A549 (cell line): ENCODE measurements around the gene NFASC. TPM values are rescaled to one million over a fixed set of nuclear protein-coding genes. Genes with fewer than 3 reads are reported as not detected.
A peak's percentile ranks its signal among the peaks of the same experiment; 100 is the strongest.

Experiments
- ATAC-seq, 2 experiments: fragments of 200-7000 bp in 1 of 2; fragments of >200 bp in 1 of 2; cut with Nextera tagmentation in 1 of 2; cut with Tn5 transposase in 1 of 2; 3 replicates each; pipeline versions ENCODE4 v1.8.0 to v1.9.1; 2018 to 2020; ENCODE audit warnings: mild to moderate bottlenecking in 1 of 2, moderate library complexity in 1 of 2
- CTCF ChIA-PET: fragments of 300-600 bp; sonication (Branson Sonifier 250); formaldehyde crosslinking; extraction: SDS; loops from one replicate; lab custom pipeline; 2021; ENCODE audit warnings: antibody characterized with exemption, inconsistent platforms; lab: Yijun Ruan, JAX
- POLR2A ChIA-PET: fragments of 350-600 bp; formaldehyde crosslinking; extraction: SDS; loops from one replicate; lab custom pipeline; 2021; ENCODE audit warnings: antibody characterized with exemption, inconsistent platforms; lab: Yijun Ruan, JAX
- DNase-seq, 2 experiments: peaks; one replicate each; pipeline versions ENCODE4 v3.0.0 to v3.0.0-alpha.2; 2011 to 2016; ENCODE audit warnings: low read depth in 1 of 2, low spot score in 1 of 2
- FAIRE-seq: peaks from 2 replicates; lab custom pipeline; 2011; peaks lifted over from hg19 to GRCh38; lab: Jason Lieb, UNC
- H3K27ac ChIP-seq, 2 experiments: fragments of >200 bp; sonication (Bioruptor Twin); formaldehyde crosslinking; 3 replicates each; pipeline ENCODE4 v1.5.1; 2016 to 2017
- H3K4me1 ChIP-seq: fragments of >200 bp; sonication (Bioruptor Twin); formaldehyde crosslinking; 3 replicates; pipeline ENCODE4 v1.6.1; 2016
- H3K4me2 ChIP-seq: fragments of >200 bp; sonication (Bioruptor Twin); formaldehyde crosslinking; 3 replicates; pipeline ENCODE4 v1.6.1; 2016
- H3K4me3 ChIP-seq: fragments of >200 bp; sonication (Bioruptor Twin); formaldehyde crosslinking; 3 replicates; pipeline ENCODE4 v1.5.1; 2016
- H3K9me3 ChIP-seq: fragments of >200 bp; sonication (Bioruptor Twin); formaldehyde crosslinking; 3 replicates; pipeline ENCODE4 v1.6.1; 2016
- CHD2 ChIP-seq: fragments of 150-350 bp; IDR thresholded peaks from 2 replicates; pipeline ENCODE4 v1.6.1; 2014; ENCODE audit warnings: low read length; ENCODE audit not compliant: partially characterized antibody
- EHMT2 ChIP-seq: fragments of 200-600 bp; sonication (generic); IDR thresholded peaks from 2 replicates; pipeline ENCODE4 v1.6.1; 2016; ENCODE audit warnings: antibody characterized with exemption, low read depth, mild to moderate bottlenecking, moderate library complexity
- FOSL2 ChIP-seq, 2 experiments: fragments of 450-650 bp in 1 of 2; fragments of >200 bp in 1 of 2; sonication (Bioruptor Twin) in 1 of 2; formaldehyde crosslinking; IDR thresholded peaks; 2 replicates each; pipeline versions ENCODE4 v1.5.0 to v1.6.1; 2016 to 2020; ENCODE audit warnings: mild to moderate bottlenecking in 1 of 2, moderate library complexity in 1 of 2
- HOXB13 ChIP-seq: fragments of 250-450 bp; sonication (Bioruptor Pico); IDR thresholded peaks from 2 replicates; pipeline ENCODE4 v1.5.0; 2020; ENCODE audit warnings: low read depth, mild to moderate bottlenecking, moderate library complexity
- JUN ChIP-seq, 2 experiments: fragments of >200 bp; sonication (Bioruptor Twin); formaldehyde crosslinking; IDR thresholded peaks; 2 replicates in 1 of 2; 3 replicates in 1 of 2; pipeline ENCODE4 v1.6.1; 2016 to 2017
- KDM1A ChIP-seq: fragments of 200-600 bp; sonication (generic); IDR thresholded peaks from 2 replicates; pipeline ENCODE4 v1.6.1; 2016; ENCODE audit warnings: low read depth, mild to moderate bottlenecking
- MAFK ChIP-seq: fragments of 450-650 bp; IDR thresholded peaks from 2 replicates; pipeline ENCODE4 v1.6.1; 2014; ENCODE audit not compliant: partially characterized antibody
- MYC ChIP-seq: IDR thresholded peaks from 2 replicates; pipeline ENCODE4 v1.6.1; 2012; ENCODE audit warnings: mild to moderate bottlenecking, inconsistent platforms, low read length, improper control_type of control experiment, borderline replicate concordance
- NPAS2 ChIP-seq: fragments of 250-450 bp; sonication (Bioruptor Pico); IDR thresholded peaks from 2 replicates; pipeline ENCODE4 v1.8.0; 2022; ENCODE audit warnings: mild to moderate bottlenecking, moderate library complexity, borderline replicate concordance
- NR3C1 ChIP-seq: fragments of >200 bp; sonication (Bioruptor Twin); formaldehyde crosslinking; IDR thresholded peaks from 3 replicates; pipeline ENCODE4 v1.6.1; 2017
- POLR2AphosphoS2 ChIP-seq: conservative IDR thresholded peaks from 2 replicates; pipeline ENCODE4 v1.6.1; 2012; ENCODE audit warnings: low read length, improper control_type of control experiment, inconsistent platforms
- RARB ChIP-seq: fragments of 250-450 bp; sonication (Bioruptor Pico); IDR thresholded peaks from 2 replicates; pipeline ENCODE4 v1.8.0; 2021; ENCODE audit warnings: mild to moderate bottlenecking, moderate library complexity
- SREBF2 ChIP-seq: fragments of 450-650 bp; IDR thresholded peaks from 2 replicates; pipeline ENCODE4 v1.6.1; 2014; ENCODE audit warnings: mild to moderate bottlenecking, moderate library complexity
- TFCP2L1 ChIP-seq: fragments of 250-450 bp; sonication (Bioruptor Pico); IDR thresholded peaks from 2 replicates; pipeline ENCODE4 v1.5.0; 2021; ENCODE audit warnings: mild to moderate bottlenecking
- TP53 ChIP-seq: fragments of 250-450 bp; sonication (Bioruptor Pico); IDR thresholded peaks from 2 replicates; pipeline ENCODE4 v1.5.0; 2021; ENCODE audit warnings: mild to moderate bottlenecking, moderate library complexity
- ZSCAN20 ChIP-seq: fragments of 250-450 bp; sonication (Bioruptor Pico); IDR thresholded peaks from 2 replicates; pipeline ENCODE4 v1.8.0; 2022; ENCODE audit warnings: mild to moderate bottlenecking, moderate library complexity
- WGBS: methylation state at CpG from one replicate; pipeline ENCODE4 v1.1.6; 2017; ENCODE audit errors: missing lambda C conversion rate; 5-methylcytosine and 5-hydroxymethylcytosine counted together
- polyA plus RNA-seq, 4 experiments: library from polyadenylated mRNA; depleted of rRNA in 3 of 4; stranded (reverse); fragments of >200 nt; fragmentation: RNase III in 1 of 4; extraction: RNeasy Plus Mini Kit Qiagen cat#74134 plus additional on column Dnase treatment in 1 of 4; gene quantifications; 2 replicates in 3 of 4; 3 replicates in 1 of 4; pipeline ENCODE4 v1.2.3, GENCODE V29; 2011 to 2017
- TF ChIP-seq, protein P1 (sequence below): fragments of >200 bp; sonication (Bioruptor Twin); formaldehyde crosslinking; IDR thresholded peaks from 3 replicates; pipeline ENCODE4 v1.6.1; 2016
- TF ChIP-seq, protein P2 (sequence below): fragments of >200 bp; sonication (Bioruptor Twin); formaldehyde crosslinking; IDR thresholded peaks from 3 replicates; pipeline ENCODE4 v1.5.1; 2016
- TF ChIP-seq, protein P3 (sequence below): IDR thresholded peaks from 2 replicates; pipeline ENCODE4 v1.6.1; 2012

Gene NFASC
- polyA plus RNA-seq, 2 of the 4 experiments (the other 2 are of a cell fraction), result 0.27 to 0.39 TPM

DNA sequence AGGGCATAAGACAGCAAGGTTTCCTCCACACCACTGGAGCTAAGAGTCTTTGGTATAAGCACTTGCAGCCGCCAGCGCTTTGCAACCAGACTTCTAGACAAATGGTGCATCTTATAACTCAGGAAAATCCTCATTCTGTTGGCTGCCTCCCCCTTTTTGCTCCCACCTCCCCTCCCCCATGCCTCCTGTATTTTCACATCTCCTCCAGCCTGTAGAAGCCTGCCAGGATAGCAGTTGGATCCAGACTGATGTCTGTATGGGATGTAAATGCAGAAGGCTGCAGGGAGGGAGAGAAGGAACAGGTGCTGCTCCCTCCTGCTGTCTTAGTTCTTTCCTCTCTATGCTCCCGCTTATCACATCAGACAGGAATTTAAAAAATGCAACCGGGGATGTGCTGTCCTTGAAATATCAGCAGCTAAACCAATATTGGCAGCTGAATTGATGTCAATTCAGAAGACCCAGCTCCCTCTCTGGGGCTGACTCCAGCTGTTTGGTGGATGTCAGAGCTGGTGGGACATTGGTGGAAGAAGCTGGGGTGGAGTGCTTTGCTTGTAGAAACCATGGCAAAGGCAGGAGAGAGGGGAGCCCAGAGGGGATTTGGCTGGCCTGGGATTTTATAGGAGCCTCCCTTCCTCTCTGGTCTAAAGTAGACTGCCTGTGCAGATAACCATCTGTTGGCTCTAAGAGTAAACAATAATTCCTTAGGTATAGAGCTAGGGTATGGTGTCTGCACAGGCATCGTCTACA lies 53.5 kb downstream of the NFASC start:
- Histone ChIP-seq H3K4me2 (peak overlapping the region; percentile 41; the same call in 2 of the 3 replicates), H3K27ac (no peak overlapping the region), H3K4me3 (no peak overlapping the region), H3K4me1 (peaks cover 12% of the 10 kb centered on the region; the same call in 2 of the 3 replicates), H3K9me3 (no peaks in the 10 kb centered on the region)
- DNase-seq (no peak), FAIRE-seq (no peak), ATAC-seq (peak in 1 of 2 experiments; percentile 57; a peak in 3 of 6 replicates)
- POLR2A ChIA-PET, result no interaction called here
- 58% methylated on average over 5 of the region's 5 CpGs for WGBS
- CTCF ChIA-PET, result interaction anchor here (1.1 to 2.1 kb wide), 4 partner anchors 17 to 137 kb away, joined by 3 to 6 read pairs (median 4); no protein-coding TSS in a partner anchor
- no peak for TF ChIP-seq RARB

DNA sequence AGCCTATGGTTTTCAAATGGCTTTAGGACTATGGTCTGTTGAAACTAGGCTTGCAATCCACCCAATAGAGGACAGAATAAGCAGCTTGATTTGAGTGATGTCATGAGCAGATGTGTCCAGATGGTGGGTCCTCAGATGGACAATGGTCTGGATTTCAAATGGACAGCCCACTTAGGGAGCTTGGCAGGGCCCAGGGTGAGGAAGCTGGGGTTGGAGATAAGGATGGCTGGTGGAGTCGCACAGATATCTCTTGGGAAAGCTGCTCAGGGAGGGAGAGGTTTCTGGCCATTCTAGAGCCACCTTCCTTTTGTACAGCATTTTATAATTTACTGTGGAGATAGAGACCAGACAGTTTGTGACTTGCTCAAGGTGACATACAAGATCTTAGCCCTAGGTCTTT lies 55.0 kb downstream of the NFASC start:
- ATAC-seq, result no peak
- POLR2A ChIA-PET, result no interaction called here
- H3K27ac ChIP-seq, result no peak overlapping the region
- DNase-seq, result no peak
- TF ChIP-seq MYC (no peak), NR3C1 (no peak)
- TF ChIP-seq, all 56 proteins: peak for 0
- WGBS, result 82% methylated on average over 1 of the region's 1 CpG
- Histone ChIP-seq H3K9me3 (no peaks in the 10 kb centered on the region), H3K4me2 (no peak overlapping the region), H3K4me3 (no peak overlapping the region), H3K4me1 (peaks cover 12% of the 10 kb centered on the region; the same call in 2 of the 3 replicates)
- no peak for FAIRE-seq
- CTCF ChIA-PET, result interaction anchor here (0.7 to 1.4 kb wide), 3 partner anchors 16 to 393 kb away, joined by 3 to 5 read pairs (median 3); no protein-coding TSS in a partner anchor

DNA sequence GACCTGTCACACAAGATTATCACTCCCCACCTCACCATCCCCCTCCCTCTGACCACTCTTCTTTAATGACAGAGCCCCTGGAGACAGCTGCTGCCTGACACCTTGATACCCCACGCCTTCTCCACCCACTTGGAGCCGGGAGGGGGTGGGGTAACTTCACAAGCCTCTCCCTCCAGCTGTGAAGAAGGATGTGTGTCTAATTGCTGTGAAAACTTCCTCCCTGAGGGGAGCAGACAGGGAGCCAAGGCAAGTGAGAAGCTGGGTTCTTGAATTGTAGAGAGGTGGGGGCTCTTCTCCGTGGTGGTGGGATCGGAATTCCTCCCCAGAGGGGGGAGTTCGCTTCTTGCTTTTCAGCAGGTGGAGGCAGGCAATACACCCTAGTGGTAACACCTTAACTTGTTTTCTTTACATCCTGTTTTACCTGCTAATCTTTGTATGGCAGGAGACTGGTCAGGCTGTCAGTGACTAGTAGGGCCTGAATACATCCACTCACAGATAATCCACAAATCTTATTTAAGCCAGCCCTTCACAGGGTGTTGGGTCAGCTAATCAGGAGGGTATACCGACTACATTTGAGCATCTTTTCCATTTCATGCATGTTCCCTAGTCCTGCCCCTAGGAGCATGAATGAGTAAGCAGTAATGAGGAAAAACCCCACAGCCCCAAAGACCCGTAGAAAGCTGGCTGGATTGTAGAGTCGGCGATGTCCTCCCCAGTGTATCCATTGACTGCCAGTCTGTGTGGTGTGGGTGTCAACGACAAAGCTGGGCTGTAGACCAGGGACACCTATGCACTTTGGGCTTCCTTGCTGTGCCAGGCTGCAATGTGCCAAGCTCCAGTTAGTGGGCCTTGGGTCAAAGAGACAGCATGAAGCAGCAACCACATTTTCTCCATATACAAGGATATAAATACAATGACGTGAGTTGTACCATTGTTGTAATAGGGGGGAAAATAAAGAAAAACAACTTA lies 57.3 kb downstream of the NFASC start:
- peaks cover 12% of the 10 kb centered on the region; the same call in 2 of the 3 replicates for H3K4me1 ChIP-seq
- FAIRE-seq, result no peak
- WGBS, result 45% methylated on average over 9 of the region's 11 CpGs
- H3K27ac ChIP-seq, result no peak overlapping the region
- no peak overlapping the region for H3K4me3 ChIP-seq
- TF ChIP-seq TFCP2L1 (CRISPR knock-in tag), result no peak
- no peak for TF ChIP-seq POLR2AphosphoS2
- TF ChIP-seq HOXB13 (CRISPR knock-in tag), result no peak
- no peak for TF ChIP-seq TP53 (CRISPR knock-in tag)
- TF ChIP-seq EHMT2, result no peak
- TF ChIP-seq, protein P1, sequence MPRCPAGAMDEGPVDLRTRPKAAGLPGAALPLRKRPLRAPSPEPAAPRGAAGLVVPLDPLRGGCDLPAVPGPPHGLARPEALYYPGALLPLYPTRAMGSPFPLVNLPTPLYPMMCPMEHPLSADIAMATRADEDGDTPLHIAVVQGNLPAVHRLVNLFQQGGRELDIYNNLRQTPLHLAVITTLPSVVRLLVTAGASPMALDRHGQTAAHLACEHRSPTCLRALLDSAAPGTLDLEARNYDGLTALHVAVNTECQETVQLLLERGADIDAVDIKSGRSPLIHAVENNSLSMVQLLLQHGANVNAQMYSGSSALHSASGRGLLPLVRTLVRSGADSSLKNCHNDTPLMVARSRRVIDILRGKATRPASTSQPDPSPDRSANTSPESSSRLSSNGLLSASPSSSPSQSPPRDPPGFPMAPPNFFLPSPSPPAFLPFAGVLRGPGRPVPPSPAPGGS, result no peak
- no peak for TF ChIP-seq ZSCAN20 (CRISPR knock-in tag)
- no peak for TF ChIP-seq MAFK
- TF ChIP-seq, protein P2, sequence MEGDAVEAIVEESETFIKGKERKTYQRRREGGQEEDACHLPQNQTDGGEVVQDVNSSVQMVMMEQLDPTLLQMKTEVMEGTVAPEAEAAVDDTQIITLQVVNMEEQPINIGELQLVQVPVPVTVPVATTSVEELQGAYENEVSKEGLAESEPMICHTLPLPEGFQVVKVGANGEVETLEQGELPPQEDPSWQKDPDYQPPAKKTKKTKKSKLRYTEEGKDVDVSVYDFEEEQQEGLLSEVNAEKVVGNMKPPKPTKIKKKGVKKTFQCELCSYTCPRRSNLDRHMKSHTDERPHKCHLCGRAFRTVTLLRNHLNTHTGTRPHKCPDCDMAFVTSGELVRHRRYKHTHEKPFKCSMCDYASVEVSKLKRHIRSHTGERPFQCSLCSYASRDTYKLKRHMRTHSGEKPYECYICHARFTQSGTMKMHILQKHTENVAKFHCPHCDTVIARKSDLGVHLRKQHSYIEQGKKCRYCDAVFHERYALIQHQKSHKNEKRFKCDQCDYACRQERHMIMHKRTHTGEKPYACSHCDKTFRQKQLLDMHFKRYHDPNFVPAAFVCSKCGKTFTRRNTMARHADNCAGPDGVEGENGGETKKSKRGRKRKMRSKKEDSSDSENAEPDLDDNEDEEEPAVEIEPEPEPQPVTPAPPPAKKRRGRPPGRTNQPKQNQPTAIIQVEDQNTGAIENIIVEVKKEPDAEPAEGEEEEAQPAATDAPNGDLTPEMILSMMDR, result no peak
- no peak for TF ChIP-seq JUN (IDR thresholded peaks at IDR 0.05)
- TF ChIP-seq NPAS2 (CRISPR knock-in tag), result no peak
- TF ChIP-seq SREBF2, result no peak
- TF ChIP-seq FOSL2 (IDR thresholded peaks at IDR 0.05), result no peak
- no peak for TF ChIP-seq FOSL2 (CRISPR knock-in tag; IDR thresholded peaks at IDR 0.05)
- TF ChIP-seq CHD2, result no peak
- no peak for TF ChIP-seq KDM1A
- TF ChIP-seq, protein P3, sequence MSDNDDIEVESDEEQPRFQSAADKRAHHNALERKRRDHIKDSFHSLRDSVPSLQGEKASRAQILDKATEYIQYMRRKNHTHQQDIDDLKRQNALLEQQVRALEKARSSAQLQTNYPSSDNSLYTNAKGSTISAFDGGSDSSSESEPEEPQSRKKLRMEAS, result no peak
- TF ChIP-seq, all 56 proteins: peak for 0
- no peak for DNase-seq
- Histone ChIP-seq H3K4me2 (no peak overlapping the region), H3K9me3 (no peaks in the 10 kb centered on the region)
- ATAC-seq, result no peak
- ChIA-PET CTCF (interaction anchor here (0.6 to 1.4 kb wide), 7 partner anchors 14 to 1137 kb away, joined by 3 to 4 read pairs (median 3); no protein-coding TSS in a partner anchor), POLR2A (no interaction called here)
